CD4-positive, CD25-positive, alpha-beta regulatory T cell (primary cell): ENCODE data around the gene SMC6. TPM values are rescaled to one million over a fixed set of nuclear protein-coding genes. Genes with fewer than 3 reads are reported as not detected.

Source experiments
- ATAC-seq, 2 donors: fragments of 150-1000 bp; cut with Tn5 transposase; one replicate each; pipeline ENCODE4 v1.10.0; 2021; ENCODE audit warnings: low read depth in 2 of 2, moderate number of reproducible peaks in 2 of 2, moderate library complexity in 1 of 2
- DNase-seq, 3 donors: peaks; one replicate each; pipeline versions ENCODE4 v3.0.0 to v3.0.0-alpha.2; 2012 to 2022; ENCODE audit warnings: mixed read lengths in 1 of 3
- H3K27ac ChIP-seq: one replicate; pipeline ENCODE4 v1.7.0; 2013; ENCODE audit warnings: mild to moderate bottlenecking, low read length; ENCODE audit not compliant: insufficient read depth, poor library complexity, severe bottlenecking
- H3K27me3 ChIP-seq: one replicate; pipeline ENCODE4 v1.7.0; 2013; ENCODE audit warnings: low read length; ENCODE audit not compliant: control insufficient read depth, insufficient read depth
- H3K36me3 ChIP-seq: one replicate; pipeline ENCODE4 v1.7.0; 2013; ENCODE audit warnings: mild to moderate bottlenecking, low read length, moderate library complexity; ENCODE audit not compliant: control insufficient read depth, insufficient read depth
- H3K4me1 ChIP-seq: 2 replicates; pipeline ENCODE4 v1.7.0; 2013; ENCODE audit warnings: mild to moderate bottlenecking, low read length; ENCODE audit not compliant: insufficient read depth, control insufficient read depth, poor library complexity, severe bottlenecking
- H3K4me3 ChIP-seq: one replicate; pipeline ENCODE4 v1.7.0; 2013; ENCODE audit warnings: low read depth, mild to moderate bottlenecking, low read length, moderate library complexity
- H3K9me3 ChIP-seq, 2 experiments: 1 replicate in 1 of 2; 2 replicates in 1 of 2; pipeline ENCODE4 v1.7.0; 2013; ENCODE audit warnings: low read length in 2 of 2, mild to moderate bottlenecking in 1 of 2, moderate library complexity in 1 of 2; ENCODE audit not compliant: control insufficient read depth in 2 of 2
- H3K27ac Mint-ChIP-seq, 3 donors: one replicate each; pipeline ENCODE4 v1.8.0; 2020 to 2022; ENCODE audit warnings: mild to moderate bottlenecking in 3 of 3, mixed read lengths in 3 of 3, moderate library complexity in 2 of 3
- H3K27me3 Mint-ChIP-seq: one replicate; pipeline ENCODE4 v1.8.0; 2022; ENCODE audit warnings: mild to moderate bottlenecking, mixed read lengths
- H3K36me3 Mint-ChIP-seq: one replicate; pipeline ENCODE4 v1.8.0; 2020; ENCODE audit warnings: mixed read lengths
- H3K4me1 Mint-ChIP-seq, 4 donors: one replicate each; pipeline ENCODE4 v1.8.0; 2020 to 2022; ENCODE audit warnings: mixed read lengths in 4 of 4, mild to moderate bottlenecking in 1 of 4
- H3K4me3 Mint-ChIP-seq, 4 donors: one replicate each; pipeline ENCODE4 v1.8.0; 2020 to 2022; ENCODE audit warnings: mild to moderate bottlenecking in 4 of 4, mixed read lengths in 4 of 4, moderate library complexity in 3 of 4
- H3K9me3 Mint-ChIP-seq, 7 donors: one replicate each; pipeline ENCODE4 v1.8.0; 2020 to 2022; ENCODE audit warnings: mixed read lengths in 7 of 7, mild to moderate bottlenecking in 3 of 7, moderate library complexity in 2 of 7
- polyA plus RNA-seq, 4 donors: library from polyadenylated mRNA; unstranded; fragments of 300-500 nt; fragmentation: Illumina TruSeq; gene quantifications; one replicate each; pipeline ENCODE4 v1.2.3, GENCODE V29; 2021
- total RNA-seq: library from RNA; stranded (reverse); gene quantifications from one replicate; pipeline ENCODE4 v1.2.3, GENCODE V29; 2022

SMC6 gene
- total and polyA plus RNA-seq, 5 donors from 2014 or later = 11.5 to 34.4 (median 22.8) TPM

DNA sequence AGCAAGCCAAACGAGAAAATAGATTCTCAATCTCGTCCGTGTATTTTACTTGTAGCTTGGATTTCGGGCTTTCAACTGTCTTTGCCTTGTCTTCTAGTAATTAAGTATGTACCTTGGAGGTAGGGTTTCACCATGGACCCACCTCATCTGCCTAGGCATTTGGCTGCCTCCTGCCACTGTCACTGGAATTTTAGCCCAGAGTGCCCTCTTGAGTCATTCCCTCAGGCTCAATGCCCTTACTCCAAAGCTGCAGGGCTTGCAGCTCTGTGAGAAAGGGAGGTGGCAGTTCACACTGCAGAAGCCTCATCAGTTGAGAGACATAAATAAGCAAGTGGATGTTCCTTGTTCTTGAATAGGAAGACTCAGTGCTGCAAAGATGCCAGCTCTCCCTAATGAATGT is 123.5 kb downstream of the SMC6 start:
- Mint-ChIP-seq H3K9me3 (no peaks in the 10 kb centered on the region), H3K4me1 (peaks cover 0 to 5% (median 0%) of the 10 kb centered on the region in 4 donors), H3K27me3 (peaks cover 9% of the 10 kb centered on the region), H3K4me3 (no peak overlapping the region), H3K36me3 (no peaks in the 10 kb centered on the region), H3K27ac (no peak overlapping the region)
- DNase-seq (no peak), ATAC-seq (no peak)
- Histone ChIP-seq H3K27ac (no peak overlapping the region), H3K36me3 (no peaks in the 10 kb centered on the region), H3K27me3 (no peaks in the 10 kb centered on the region), H3K4me1 (no peaks in the 10 kb centered on the region), H3K9me3 (no peaks in the 10 kb centered on the region), H3K4me3 (no peak overlapping the region)

DNA sequence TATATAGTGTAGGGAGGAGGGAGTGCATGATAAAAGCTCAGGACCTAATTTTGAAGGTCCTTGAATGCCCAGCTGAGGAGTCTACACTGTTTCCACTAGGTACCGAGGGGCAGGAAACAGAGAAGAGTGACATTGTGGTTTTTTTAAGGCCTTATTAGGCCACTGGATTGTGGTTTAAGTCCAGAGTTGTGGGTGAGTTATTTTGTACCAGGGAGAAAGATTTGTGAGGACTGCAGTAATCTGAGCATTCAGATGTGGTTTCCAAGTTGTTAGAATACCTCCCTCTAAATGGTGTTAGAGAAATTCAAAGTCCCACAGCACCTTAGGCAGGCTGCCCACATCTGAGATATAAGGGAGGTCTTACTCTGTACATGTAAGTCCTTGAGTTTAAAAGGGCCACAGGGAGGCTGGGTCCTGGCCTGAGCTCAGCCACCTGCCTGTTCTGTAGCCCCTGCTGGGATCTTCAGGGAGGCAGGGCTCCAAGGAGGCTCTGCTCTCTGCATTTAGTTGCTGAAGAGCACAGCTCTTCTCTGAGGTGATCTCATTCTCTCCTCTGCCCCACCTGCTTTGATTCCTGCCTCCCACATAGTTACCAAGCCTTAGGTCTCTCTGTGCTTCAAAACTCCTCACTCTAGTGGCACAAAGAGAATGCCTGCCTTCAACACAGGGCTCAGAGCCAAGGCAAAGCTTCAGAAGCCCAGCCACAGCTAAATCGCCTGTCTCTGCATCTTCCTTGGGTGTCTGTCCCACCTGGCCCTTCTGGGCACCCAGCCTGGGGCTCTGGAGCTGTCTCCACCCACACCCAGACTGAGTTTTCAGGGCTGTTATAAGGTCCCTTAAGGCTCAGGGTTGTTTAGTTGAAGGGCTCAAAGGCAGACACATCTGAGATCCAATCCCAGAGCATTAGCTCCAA is 125.0 kb downstream of the SMC6 start:
- no peaks in the 10 kb centered on the region for H3K9me3 Mint-ChIP-seq

DNA sequence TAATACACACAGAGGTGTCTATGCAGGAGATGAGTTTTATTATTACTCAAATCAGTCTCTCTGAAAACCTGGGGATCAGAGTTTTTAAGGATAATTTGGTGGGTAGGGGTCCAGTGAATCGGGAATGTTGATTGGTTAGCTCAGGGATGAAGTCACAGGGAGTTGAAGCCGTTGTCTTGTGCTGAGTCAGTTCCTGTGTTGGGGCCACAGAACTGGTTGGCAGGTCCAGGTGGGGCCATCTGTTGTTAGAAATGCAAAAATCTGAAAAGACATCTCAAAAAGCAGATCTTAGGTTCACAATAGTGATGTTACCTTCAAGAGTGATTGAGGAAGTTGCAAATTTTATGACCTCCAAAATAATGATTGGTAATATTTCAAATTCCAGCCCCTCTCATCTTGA is 126.2 kb downstream of the SMC6 start:
- no peak for DNase-seq

More for the DNA sequence above, 125.0 kb downstream of the SMC6 start:
- peaks cover 0 to 5% (median 0%) of the 10 kb centered on the region in 4 donors for H3K4me1 Mint-ChIP-seq
- H3K9me3 ChIP-seq = no peaks in the 10 kb centered on the region
- H3K4me3 ChIP-seq = no peak overlapping the region
- DNase-seq = no peak
- no peak for ATAC-seq
- peaks cover 9% of the 10 kb centered on the region for H3K27me3 Mint-ChIP-seq
- H3K27ac Mint-ChIP-seq = no peak overlapping the region
- H3K36me3 ChIP-seq = no peaks in the 10 kb centered on the region
- H3K27ac ChIP-seq = no peak overlapping the region
- no peak overlapping the region for H3K4me3 Mint-ChIP-seq
- H3K4me1 ChIP-seq = no peaks in the 10 kb centered on the region
- H3K27me3 ChIP-seq = no peaks in the 10 kb centered on the region
- H3K36me3 Mint-ChIP-seq = no peaks in the 10 kb centered on the region

DNA sequence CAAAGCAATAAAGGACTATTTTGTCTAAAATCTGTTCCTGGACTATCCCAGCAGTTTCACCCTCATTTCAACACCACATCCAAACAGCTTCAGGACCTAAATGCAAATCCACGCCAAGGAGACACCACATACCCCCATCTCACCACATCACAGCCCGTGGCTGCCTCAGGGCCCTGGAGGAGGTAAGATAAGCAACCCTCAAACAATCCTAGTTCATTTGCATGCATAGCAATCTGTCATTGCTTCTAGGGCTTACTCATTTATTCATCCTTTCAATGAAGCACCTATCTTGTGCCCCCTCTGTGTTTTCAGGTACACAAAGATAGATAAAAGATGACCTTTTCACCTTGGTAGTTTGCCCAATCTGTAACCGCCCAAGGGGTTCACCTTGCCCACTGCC is 126.6 kb downstream of the SMC6 start:
- Mint-ChIP-seq H3K4me1 (peaks cover 0 to 5% (median 0%) of the 10 kb centered on the region in 4 donors), H3K9me3 (peaks cover 0 to 3% (median 0%) of the 10 kb centered on the region in 7 donors), H3K27ac (no peak overlapping the region), H3K36me3 (no peaks in the 10 kb centered on the region), H3K4me3 (no peak overlapping the region), H3K27me3 (peaks cover 5% of the 10 kb centered on the region)
- H3K4me1 ChIP-seq = no peaks in the 10 kb centered on the region
- ATAC-seq = no peak
- no peaks in the 10 kb centered on the region for H3K9me3 ChIP-seq
- H3K27ac ChIP-seq = no peak overlapping the region
- no peaks in the 10 kb centered on the region for H3K36me3 ChIP-seq
- no peak overlapping the region for H3K4me3 ChIP-seq
- no peak for DNase-seq
- H3K27me3 ChIP-seq = no peaks in the 10 kb centered on the region

More for the DNA sequence above, 126.2 kb downstream of the SMC6 start:
- ATAC-seq = no peak
- H3K27me3 Mint-ChIP-seq = peaks cover 5% of the 10 kb centered on the region
- peaks cover 0 to 5% (median 0%) of the 10 kb centered on the region in 4 donors for H3K4me1 Mint-ChIP-seq
- H3K9me3 Mint-ChIP-seq = peaks cover 0 to 3% (median 0%) of the 10 kb centered on the region in 7 donors
- H3K27ac Mint-ChIP-seq = peak overlapping the region in 1 of 3 donors; percentile 40
- Histone ChIP-seq H3K4me3 (no peak overlapping the region), H3K9me3 (no peaks in the 10 kb centered on the region), H3K27me3 (no peaks in the 10 kb centered on the region), H3K27ac (no peak overlapping the region), H3K36me3 (no peaks in the 10 kb centered on the region), H3K4me1 (no peaks in the 10 kb centered on the region)
- H3K4me3 Mint-ChIP-seq = no peak overlapping the region
- H3K36me3 Mint-ChIP-seq = no peaks in the 10 kb centered on the region

DNA sequence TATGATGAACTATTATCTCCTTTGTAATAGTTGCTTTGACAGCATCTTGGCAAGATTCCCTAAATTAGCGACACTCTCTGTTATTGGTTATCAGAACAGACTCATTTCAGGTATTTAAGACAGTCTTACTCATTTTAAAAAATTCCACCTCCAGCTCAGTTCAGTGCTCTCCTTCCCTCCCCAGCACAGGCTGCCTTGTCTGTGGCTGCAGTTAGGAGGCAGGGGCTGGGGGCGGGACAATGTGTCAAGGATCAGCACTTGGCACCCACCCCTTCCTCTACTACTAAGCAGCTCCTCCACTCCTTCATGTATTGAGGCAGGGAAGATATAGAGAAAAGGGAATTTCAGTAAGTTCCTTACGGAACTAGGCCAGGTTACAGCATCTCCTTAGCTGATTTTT is 128.2 kb downstream of the SMC6 start:
- Mint-ChIP-seq H3K4me1 (peaks cover 0 to 5% (median 0%) of the 10 kb centered on the region in 4 donors), H3K27ac (no peak overlapping the region), H3K36me3 (no peaks in the 10 kb centered on the region), H3K27me3 (peaks cover 5% of the 10 kb centered on the region), H3K9me3 (peaks cover 0 to 3% (median 0%) of the 10 kb centered on the region in 7 donors), H3K4me3 (no peak overlapping the region)
- Histone ChIP-seq H3K4me3 (no peak overlapping the region), H3K4me1 (no peaks in the 10 kb centered on the region), H3K27me3 (no peaks in the 10 kb centered on the region), H3K27ac (no peak overlapping the region), H3K9me3 (no peaks in the 10 kb centered on the region), H3K36me3 (no peaks in the 10 kb centered on the region)
- DNase-seq = no peak
- ATAC-seq = no peak

DNA sequence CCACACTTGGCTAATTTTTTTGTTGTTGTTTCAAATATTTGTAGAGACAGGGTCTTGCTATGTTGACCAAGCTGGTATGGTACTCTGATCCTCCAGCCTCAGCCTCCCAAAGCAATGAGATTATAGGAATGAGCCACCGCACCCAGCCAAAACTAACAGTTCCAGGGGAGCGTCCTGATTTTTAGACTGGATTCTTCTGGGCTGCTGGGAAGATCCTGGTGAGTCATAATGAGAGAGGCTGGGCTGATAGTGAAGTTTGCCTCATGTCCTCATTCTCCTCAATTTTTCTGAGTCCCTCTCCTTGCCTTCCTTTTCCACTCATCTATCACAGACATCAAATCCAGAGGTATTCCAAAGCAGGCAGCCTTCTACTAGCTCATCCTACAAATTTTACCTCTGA is 131.8 kb downstream of the SMC6 start:
- H3K27me3 ChIP-seq = no peaks in the 10 kb centered on the region
- Mint-ChIP-seq H3K9me3 (peaks cover 0 to 3% (median 0%) of the 10 kb centered on the region in 7 donors), H3K4me3 (no peak overlapping the region), H3K27me3 (no peaks in the 10 kb centered on the region), H3K27ac (no peak overlapping the region), H3K4me1 (no peaks in the 10 kb centered on the region), H3K36me3 (no peaks in the 10 kb centered on the region)
- H3K4me3 ChIP-seq = no peak overlapping the region
- ATAC-seq (no peak), DNase-seq (no peak)
- no peaks in the 10 kb centered on the region for H3K9me3 ChIP-seq
- H3K4me1 ChIP-seq = no peaks in the 10 kb centered on the region
- no peak overlapping the region for H3K27ac ChIP-seq
- H3K36me3 ChIP-seq = no peaks in the 10 kb centered on the region

DNA sequence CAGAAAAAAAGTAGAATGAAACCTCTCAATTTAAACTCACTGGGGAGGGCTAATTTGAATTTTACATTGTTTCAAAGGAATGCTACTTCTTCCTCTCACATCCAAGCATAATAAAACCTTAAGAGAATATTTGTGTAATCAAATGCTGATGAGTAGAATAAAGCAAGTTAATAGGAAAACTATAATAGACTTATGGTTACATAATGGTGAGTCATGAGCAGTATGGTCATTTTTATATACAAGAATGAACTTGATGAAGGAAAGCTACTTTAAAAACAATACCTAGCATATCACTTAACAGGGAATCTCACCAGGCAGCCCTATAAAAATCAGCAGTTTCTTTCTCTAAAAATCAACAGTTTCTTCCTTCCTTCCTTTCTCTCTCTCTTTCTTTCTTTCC is 132.8 kb downstream of the SMC6 start:
- Mint-ChIP-seq H3K27me3 (no peaks in the 10 kb centered on the region), H3K9me3 (peaks cover 0 to 3% (median 0%) of the 10 kb centered on the region in 7 donors), H3K36me3 (no peaks in the 10 kb centered on the region), H3K27ac (peak overlapping the region in 1 of 3 donors; percentile 60), H3K4me3 (no peak overlapping the region), H3K4me1 (no peaks in the 10 kb centered on the region)
- DNase-seq (no peak), ATAC-seq (no peak)
- H3K36me3 ChIP-seq = no peaks in the 10 kb centered on the region
- no peaks in the 10 kb centered on the region for H3K27me3 ChIP-seq
- H3K4me3 ChIP-seq = no peak overlapping the region
- H3K4me1 ChIP-seq = no peaks in the 10 kb centered on the region
- H3K27ac ChIP-seq = no peak overlapping the region
- H3K9me3 ChIP-seq = no peaks in the 10 kb centered on the region

DNA sequence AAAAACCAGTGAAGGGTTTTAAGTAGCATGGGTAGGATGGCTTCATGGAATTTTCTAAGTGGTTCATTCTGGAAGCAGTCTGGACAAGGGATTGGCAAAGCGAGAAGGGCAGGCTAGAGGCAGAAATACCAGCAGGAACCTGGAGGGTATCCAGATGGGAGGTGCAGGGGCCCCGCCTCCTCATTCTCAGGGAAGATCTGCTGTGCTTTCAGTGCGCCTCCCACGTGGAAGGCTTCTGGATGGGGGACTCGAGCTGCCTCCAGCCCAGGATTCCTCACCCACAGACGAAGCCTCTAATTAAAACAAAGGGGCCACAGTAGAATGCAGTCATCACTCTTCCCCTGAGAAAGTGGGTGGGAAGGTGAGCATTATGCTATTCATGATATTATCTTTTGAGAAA is 133.3 kb downstream of the SMC6 start:
- H3K27me3 Mint-ChIP-seq = no peaks in the 10 kb centered on the region
- no peak overlapping the region for H3K4me3 Mint-ChIP-seq
- no peaks in the 10 kb centered on the region for H3K36me3 Mint-ChIP-seq
- H3K27me3 ChIP-seq = no peaks in the 10 kb centered on the region
- H3K4me1 ChIP-seq = no peaks in the 10 kb centered on the region
- no peak overlapping the region for H3K27ac ChIP-seq
- no peaks in the 10 kb centered on the region for H3K9me3 ChIP-seq
- H3K4me3 ChIP-seq = no peak overlapping the region
- H3K27ac Mint-ChIP-seq = no peak overlapping the region
- peaks cover 0 to 3% (median 0%) of the 10 kb centered on the region in 7 donors for H3K9me3 Mint-ChIP-seq
- ATAC-seq = no peak
- DNase-seq = no peak
- H3K4me1 Mint-ChIP-seq = no peaks in the 10 kb centered on the region
- no peaks in the 10 kb centered on the region for H3K36me3 ChIP-seq
